ENCODE results near the gene ERRFI1.

The ERRFI1 gene

GRCh38 chr1:7987528-7987927 lies 38.6 kb downstream of the ERRFI1 start:
- no peak for TF ChIP-seq CTCF (conservative IDR thresholded peaks at IDR 0.05)
- no peak for TF ChIP-seq ZFX (IDR thresholded peaks at IDR 0.05)

GRCh38 chr1:7985851-7986612 lies 40.1 kb downstream of the ERRFI1 start:
- TF ChIP-seq ZFX (IDR thresholded peaks at IDR 0.05) (no peak), CTCF (conservative IDR thresholded peaks at IDR 0.05) (no peak)
- no peak overlapping the region for H3K27ac ChIP-seq

More at GRCh38 chr1:7987528-7987927, 38.6 kb downstream of the ERRFI1 start:
- peak overlapping the region; percentile 7; the same call in 1 of the 2 replicates for H3K27ac ChIP-seq

- TF ChIP-seq ZFX (IDR thresholded peaks at IDR 0.05) (no peak), CTCF (conservative IDR thresholded peaks at IDR 0.05) (no peak)
- H3K27ac ChIP-seq = no peak overlapping the region
Observed at GRCh38 chr1:7984811-7985210, 41.3 kb downstream of the ERRFI1 start.

GRCh38 chr1:7983086-7983778 lies 42.9 kb downstream of the ERRFI1 start:
- TF ChIP-seq ZFX (IDR thresholded peaks at IDR 0.05) (no peak), CTCF (conservative IDR thresholded peaks at IDR 0.05) (no peak)
- peak overlapping the region; percentile 5; the same call in 1 of the 2 replicates for H3K27ac ChIP-seq

GRCh38 chr1:7980984-7981383 lies 45.1 kb downstream of the ERRFI1 start:
- no peak overlapping the region for H3K27ac ChIP-seq
- TF ChIP-seq CTCF (conservative IDR thresholded peaks at IDR 0.05) (no peak), ZFX (IDR thresholded peaks at IDR 0.05) (no peak)

- peak overlapping the region; percentile 37 for H3K27ac ChIP-seq
- TF ChIP-seq ZFX (IDR thresholded peaks at IDR 0.05) (no peak), CTCF (conservative IDR thresholded peaks at IDR 0.05) (peak; percentile 98)
Observed at GRCh38 chr1:7975212-7975865, 50.8 kb downstream of the ERRFI1 start.

- no peak overlapping the region; the same call in 1 of the 2 replicates for H3K27ac ChIP-seq
- TF ChIP-seq ZFX (IDR thresholded peaks at IDR 0.05) = no peak
- no peak for TF ChIP-seq CTCF (conservative IDR thresholded peaks at IDR 0.05)
Observed at GRCh38 chr1:7973086-7973485, 53.0 kb downstream of the ERRFI1 start.

Measured in C4-2B (cell line).